Glutamatergic neuron (in vitro differentiated cells): ENCODE data around the gene RNF182. TPM values are rescaled to one million over a fixed set of nuclear protein-coding genes. Genes with fewer than 3 reads are reported as not detected.

Source experiments
- DNase-seq: peaks from one replicate; pipeline ENCODE4 v3.0.0; 2022
- H3K27ac Mint-ChIP-seq: one replicate; pipeline ENCODE4 v1.8.0; 2020; ENCODE audit warnings: mild to moderate bottlenecking, mixed read lengths, inconsistent platforms; ENCODE audit not compliant: unreplicated experiment
- H3K27me3 Mint-ChIP-seq: one replicate; pipeline ENCODE4 v1.8.0; 2020; ENCODE audit warnings: mild to moderate bottlenecking, moderate library complexity, mixed read lengths, inconsistent platforms; ENCODE audit not compliant: unreplicated experiment
- H3K36me3 Mint-ChIP-seq: one replicate; pipeline ENCODE4 v1.8.0; 2020; ENCODE audit warnings: mild to moderate bottlenecking, mixed read lengths, inconsistent platforms; ENCODE audit not compliant: unreplicated experiment
- H3K4me1 Mint-ChIP-seq: one replicate; pipeline ENCODE4 v1.8.0; 2020; ENCODE audit warnings: mild to moderate bottlenecking, low read depth, mixed read lengths, inconsistent platforms; ENCODE audit not compliant: unreplicated experiment
- H3K4me3 Mint-ChIP-seq: one replicate; pipeline ENCODE4 v1.8.0; 2020; ENCODE audit warnings: mild to moderate bottlenecking, mixed read lengths, inconsistent platforms; ENCODE audit not compliant: unreplicated experiment
- H3K9me3 Mint-ChIP-seq: one replicate; pipeline ENCODE4 v1.8.0; 2020; ENCODE audit warnings: mild to moderate bottlenecking, moderate library complexity, mixed read lengths, inconsistent platforms; ENCODE audit not compliant: unreplicated experiment
- total RNA-seq: library from RNA; stranded (reverse); fragmentation: NEBNext Ultra II Directional; extraction: Animal tissue kit (Norgen Biotek cat#: 25700); gene quantifications from one replicate; pipeline ENCODE4 v1.2.1, GENCODE V29; 2021; ENCODE audit not compliant: unreplicated experiment
- TF ChIP-seq, protein P1 (sequence below): fragments of 200-600 bp; sonication (generic); IDR thresholded peaks from one replicate; pipeline ENCODE4 v1.5.0; 2021; ENCODE audit not compliant: partially characterized antibody, unreplicated experiment

The RNF182 gene
- total RNA-seq, 1 donor from 2014 or later: 1.8 TPM

DNA sequence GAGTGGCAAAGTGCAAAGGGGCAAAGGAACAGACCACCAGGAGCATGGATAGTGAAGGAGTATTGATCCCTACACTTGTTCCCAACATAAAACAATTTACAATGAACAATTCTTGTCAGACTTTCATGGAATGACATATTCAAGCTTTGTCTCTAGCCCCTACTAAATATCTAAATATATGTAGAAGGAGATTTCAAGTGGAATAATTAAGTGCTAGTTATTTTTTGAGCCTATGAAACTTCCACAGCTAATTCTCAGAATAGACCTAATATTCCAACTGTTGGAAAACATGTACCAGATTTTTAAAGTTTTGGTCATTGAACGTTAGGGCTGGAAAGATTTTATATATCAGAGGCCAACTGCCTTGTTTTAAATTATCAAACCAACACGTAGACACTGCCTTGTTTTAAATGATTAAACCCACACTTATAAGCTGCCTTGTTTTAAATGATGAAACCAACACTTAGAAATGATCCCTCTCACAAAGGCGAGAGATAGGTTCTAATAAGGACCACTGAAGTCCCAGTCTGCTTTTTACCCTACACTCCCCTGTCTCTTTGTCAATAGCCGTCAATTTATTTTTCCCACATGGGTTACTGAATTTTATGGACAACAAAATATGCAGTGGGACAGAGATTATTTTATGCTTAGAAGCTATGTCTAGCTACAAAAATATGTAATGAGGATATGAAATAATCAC, 62.1 kb downstream of the RNF182 start:
- peaks cover 1% of the 10 kb centered on the region for H3K27me3 Mint-ChIP-seq
- TF ChIP-seq, protein P1, sequence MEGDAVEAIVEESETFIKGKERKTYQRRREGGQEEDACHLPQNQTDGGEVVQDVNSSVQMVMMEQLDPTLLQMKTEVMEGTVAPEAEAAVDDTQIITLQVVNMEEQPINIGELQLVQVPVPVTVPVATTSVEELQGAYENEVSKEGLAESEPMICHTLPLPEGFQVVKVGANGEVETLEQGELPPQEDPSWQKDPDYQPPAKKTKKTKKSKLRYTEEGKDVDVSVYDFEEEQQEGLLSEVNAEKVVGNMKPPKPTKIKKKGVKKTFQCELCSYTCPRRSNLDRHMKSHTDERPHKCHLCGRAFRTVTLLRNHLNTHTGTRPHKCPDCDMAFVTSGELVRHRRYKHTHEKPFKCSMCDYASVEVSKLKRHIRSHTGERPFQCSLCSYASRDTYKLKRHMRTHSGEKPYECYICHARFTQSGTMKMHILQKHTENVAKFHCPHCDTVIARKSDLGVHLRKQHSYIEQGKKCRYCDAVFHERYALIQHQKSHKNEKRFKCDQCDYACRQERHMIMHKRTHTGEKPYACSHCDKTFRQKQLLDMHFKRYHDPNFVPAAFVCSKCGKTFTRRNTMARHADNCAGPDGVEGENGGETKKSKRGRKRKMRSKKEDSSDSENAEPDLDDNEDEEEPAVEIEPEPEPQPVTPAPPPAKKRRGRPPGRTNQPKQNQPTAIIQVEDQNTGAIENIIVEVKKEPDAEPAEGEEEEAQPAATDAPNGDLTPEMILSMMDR: no peak
- no peaks in the 10 kb centered on the region for H3K9me3 Mint-ChIP-seq

DNA sequence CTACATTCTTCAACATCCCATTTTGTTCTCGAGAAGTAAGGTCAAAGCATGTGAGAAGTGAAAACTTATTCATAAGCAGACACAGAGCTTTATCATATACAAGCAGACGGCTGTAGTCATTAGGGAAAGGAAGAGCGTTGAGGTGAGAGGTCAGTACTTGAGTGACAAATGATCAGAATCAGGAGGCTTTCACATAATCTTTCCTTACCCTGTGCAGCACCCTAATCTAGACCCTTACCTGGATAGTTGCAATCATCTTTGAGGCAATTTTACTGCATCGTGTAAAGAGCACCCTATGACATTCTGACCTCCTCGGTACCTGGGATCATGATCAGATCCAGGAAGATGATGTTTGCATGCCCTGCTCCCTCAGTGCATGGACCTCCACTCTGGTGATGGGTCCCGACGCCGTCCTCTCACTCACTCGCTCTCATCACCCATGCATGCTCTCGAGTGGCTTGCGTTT, 62.7 kb downstream of the RNF182 start:
- DNase-seq: no peak
- Mint-ChIP-seq H3K27me3 (no peaks in the 10 kb centered on the region), H3K36me3 (no peaks in the 10 kb centered on the region), H3K4me3 (no peak overlapping the region), H3K9me3 (no peaks in the 10 kb centered on the region), H3K27ac (no peak overlapping the region), H3K4me1 (no peaks in the 10 kb centered on the region)
- TF ChIP-seq, protein P1: no peak

More for the DNA sequence above, 62.1 kb downstream of the RNF182 start:
- H3K27ac Mint-ChIP-seq: no peak overlapping the region
- no peaks in the 10 kb centered on the region for H3K4me1 Mint-ChIP-seq
- no peak for DNase-seq
- no peak overlapping the region for H3K4me3 Mint-ChIP-seq
- H3K36me3 Mint-ChIP-seq: no peaks in the 10 kb centered on the region

DNA sequence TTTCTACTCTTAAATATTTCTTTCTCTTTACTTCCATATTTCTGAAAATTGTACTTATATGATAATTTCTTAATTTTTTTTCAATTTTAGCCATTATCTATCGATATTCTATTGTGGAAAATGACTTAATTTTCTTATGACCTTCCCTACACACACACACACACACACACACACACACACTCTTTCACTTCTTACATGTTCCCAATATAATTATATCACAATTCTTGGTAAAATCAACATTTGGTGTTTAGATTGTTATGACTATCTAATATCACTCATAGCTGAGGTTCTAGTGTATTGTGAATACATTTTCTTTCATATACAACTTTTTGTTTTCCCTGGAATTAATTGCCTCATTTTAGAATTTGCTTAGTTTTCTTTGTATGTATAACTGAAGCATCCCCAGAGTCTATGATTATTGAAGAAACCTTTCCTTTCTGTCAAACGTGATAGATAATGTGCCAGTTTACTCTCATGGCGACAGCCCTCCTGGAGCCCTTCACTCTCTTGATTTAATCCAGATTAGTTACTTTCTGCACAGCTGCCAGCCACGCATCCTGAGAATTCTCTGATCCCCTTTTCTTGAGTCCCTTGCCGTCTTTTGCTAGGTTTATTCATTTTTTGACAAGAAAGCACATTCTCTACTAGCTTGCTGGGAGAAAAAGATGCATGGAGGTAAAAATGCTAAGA, 63.4 kb downstream of the RNF182 start:
- Mint-ChIP-seq H3K27ac (no peak overlapping the region), H3K4me3 (no peak overlapping the region), H3K4me1 (no peaks in the 10 kb centered on the region), H3K9me3 (no peaks in the 10 kb centered on the region), H3K36me3 (no peaks in the 10 kb centered on the region), H3K27me3 (no peaks in the 10 kb centered on the region)
- TF ChIP-seq, protein P1: no peak
- DNase-seq: no peak

DNA sequence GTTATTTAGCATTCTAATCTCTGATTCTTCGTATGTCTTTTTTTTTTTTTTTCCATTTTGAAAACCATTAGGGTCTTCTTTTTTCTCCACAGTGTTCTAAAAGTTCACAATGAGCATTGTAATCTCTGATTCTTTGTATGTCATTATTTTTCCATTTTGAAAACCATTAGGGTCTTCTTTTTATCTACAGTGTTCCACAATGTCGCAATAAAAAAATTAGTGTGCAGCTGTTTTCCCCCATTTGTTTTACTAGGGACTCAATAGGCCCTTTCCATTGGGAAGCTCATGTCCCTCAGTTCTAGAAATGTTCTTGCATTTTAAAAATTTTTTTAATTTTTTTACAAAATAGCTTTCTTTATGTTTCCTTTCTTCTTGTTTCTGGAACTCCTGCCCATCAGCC, 64.2 kb downstream of the RNF182 start:
- Mint-ChIP-seq H3K36me3 (no peaks in the 10 kb centered on the region), H3K27me3 (no peaks in the 10 kb centered on the region), H3K27ac (no peak overlapping the region), H3K4me1 (no peaks in the 10 kb centered on the region), H3K4me3 (no peak overlapping the region), H3K9me3 (no peaks in the 10 kb centered on the region)
- TF ChIP-seq, protein P1: no peak
- no peak for DNase-seq
